Measurements from ENCODE around the gene ECM2. TPM values are rescaled to one million over a fixed set of nuclear protein-coding genes. Genes with fewer than 3 reads are reported as not detected.
A peak's percentile ranks its signal among the peaks of the same experiment; 100 is the strongest.

The ECM2 gene
- polyA plus RNA-seq, 3 donors from 2014 or later: 0.16 TPM; not detected in 2

- Mint-ChIP-seq H3K9me3 (no peaks in the 10 kb centered on the region), H3K4me1 (no peaks in the 10 kb centered on the region), H3K36me3 (peaks cover 0 to 4% (median 0%) of the 10 kb centered on the region in 3 donors), H3K4me3 (no peak overlapping the region), H3K27ac (no peak overlapping the region), H3K27me3 (ENCODE audit: low read depth in 3 of 3) (peaks cover 0 to 2% (median 1%) of the 10 kb centered on the region in 3 donors)
- DNase-seq: no peak
These were observed 15.0 kb downstream of the ECM2 start for GRCh38 chr9:92520837-92521236.

GRCh38 chr9:92518199-92518598, 17.6 kb downstream of the ECM2 start:
- no peak overlapping the region for H3K27ac Mint-ChIP-seq
- peaks cover 0 to 4% (median 0%) of the 10 kb centered on the region in 3 donors for H3K36me3 Mint-ChIP-seq
- no peak for DNase-seq
- H3K4me1 Mint-ChIP-seq: no peaks in the 10 kb centered on the region
- no peaks in the 10 kb centered on the region for H3K9me3 Mint-ChIP-seq
- H3K27me3 Mint-ChIP-seq (ENCODE audit: low read depth in 3 of 3): no peaks in the 10 kb centered on the region
- H3K4me3 Mint-ChIP-seq: no peak overlapping the region

GRCh38 chr9:92517046-92517445, 18.7 kb downstream of the ECM2 start:
- H3K9me3 Mint-ChIP-seq: no peaks in the 10 kb centered on the region
- no peaks in the 10 kb centered on the region for H3K27me3 Mint-ChIP-seq (ENCODE audit: low read depth in 3 of 3)
- no peak overlapping the region for H3K27ac Mint-ChIP-seq
- no peak overlapping the region for H3K4me3 Mint-ChIP-seq
- no peaks in the 10 kb centered on the region for H3K4me1 Mint-ChIP-seq
- DNase-seq: no peak
- H3K36me3 Mint-ChIP-seq: peaks cover 0 to 4% (median 0%) of the 10 kb centered on the region in 3 donors

GRCh38 chr9:92516521-92516920, 19.3 kb downstream of the ECM2 start:
- Mint-ChIP-seq H3K4me1 (no peaks in the 10 kb centered on the region), H3K9me3 (no peaks in the 10 kb centered on the region), H3K27me3 (ENCODE audit: low read depth in 3 of 3) (no peaks in the 10 kb centered on the region), H3K36me3 (peaks cover 0 to 4% (median 0%) of the 10 kb centered on the region in 3 donors), H3K4me3 (no peak overlapping the region), H3K27ac (no peak overlapping the region)
- DNase-seq: no peak

- Mint-ChIP-seq H3K4me1 (no peaks in the 10 kb centered on the region), H3K9me3 (no peaks in the 10 kb centered on the region), H3K36me3 (peaks cover 0 to 4% (median 0%) of the 10 kb centered on the region in 3 donors), H3K4me3 (no peak overlapping the region), H3K27me3 (ENCODE audit: low read depth in 3 of 3) (no peaks in the 10 kb centered on the region), H3K27ac (no peak overlapping the region)
- no peak for DNase-seq
These were observed 21.2 kb downstream of the ECM2 start for GRCh38 chr9:92514635-92515034.

GRCh38 chr9:92513349-92513748, 22.4 kb downstream of the ECM2 start:
- Mint-ChIP-seq H3K9me3 (no peaks in the 10 kb centered on the region), H3K27ac (peak overlapping the region in 1 of 6 donors; percentile 27), H3K36me3 (no peaks in the 10 kb centered on the region), H3K27me3 (ENCODE audit: low read depth in 3 of 3) (no peaks in the 10 kb centered on the region), H3K4me1 (no peaks in the 10 kb centered on the region), H3K4me3 (no peak overlapping the region)
- DNase-seq: no peak

- DNase-seq: no peak
- Mint-ChIP-seq H3K27ac (no peak overlapping the region), H3K4me1 (no peaks in the 10 kb centered on the region), H3K27me3 (ENCODE audit: low read depth in 3 of 3) (no peaks in the 10 kb centered on the region), H3K9me3 (no peaks in the 10 kb centered on the region), H3K4me3 (no peak overlapping the region), H3K36me3 (no peaks in the 10 kb centered on the region)
These were observed 23.2 kb downstream of the ECM2 start for GRCh38 chr9:92512622-92513021.

GRCh38 chr9:92510747-92511146, 25.0 kb downstream of the ECM2 start:
- no peak overlapping the region for H3K27ac Mint-ChIP-seq
- H3K36me3 Mint-ChIP-seq: peaks cover 0 to 3% (median 0%) of the 10 kb centered on the region in 3 donors
- no peaks in the 10 kb centered on the region for H3K4me1 Mint-ChIP-seq
- H3K9me3 Mint-ChIP-seq: no peaks in the 10 kb centered on the region
- no peak overlapping the region for H3K4me3 Mint-ChIP-seq
- no peaks in the 10 kb centered on the region for H3K27me3 Mint-ChIP-seq (ENCODE audit: low read depth in 3 of 3)
- DNase-seq: no peak

- Mint-ChIP-seq H3K4me3 (no peak overlapping the region), H3K9me3 (no peaks in the 10 kb centered on the region)
- DNase-seq: no peak
These were observed 26.7 kb downstream of the ECM2 start for GRCh38 chr9:92509050-92509449.

GRCh38 chr9:92508018-92508820, 27.6 kb downstream of the ECM2 start:
- Mint-ChIP-seq H3K27me3 (ENCODE audit: low read depth in 3 of 3) (no peaks in the 10 kb centered on the region), H3K4me3 (no peak overlapping the region), H3K4me1 (no peaks in the 10 kb centered on the region), H3K9me3 (no peaks in the 10 kb centered on the region), H3K36me3 (peaks cover 0 to 3% (median 0%) of the 10 kb centered on the region in 3 donors), H3K27ac (no peak overlapping the region)
- DNase-seq: no peak

More at GRCh38 chr9:92509050-92509449, 26.7 kb downstream of the ECM2 start:
- H3K27ac Mint-ChIP-seq: no peak overlapping the region
- no peaks in the 10 kb centered on the region for H3K4me1 Mint-ChIP-seq
- H3K27me3 Mint-ChIP-seq (ENCODE audit: low read depth in 3 of 3): no peaks in the 10 kb centered on the region
- peaks cover 0 to 3% (median 0%) of the 10 kb centered on the region in 3 donors for H3K36me3 Mint-ChIP-seq

GRCh38 chr9:92507496-92507895, 28.3 kb downstream of the ECM2 start:
- DNase-seq: no peak
- H3K4me3 Mint-ChIP-seq: no peak overlapping the region
- H3K27ac Mint-ChIP-seq: peak overlapping the region in 1 of 6 donors; percentile 7
- H3K27me3 Mint-ChIP-seq (ENCODE audit: low read depth in 3 of 3): no peaks in the 10 kb centered on the region
- H3K36me3 Mint-ChIP-seq: peaks cover 0 to 3% (median 0%) of the 10 kb centered on the region in 3 donors
- no peaks in the 10 kb centered on the region for H3K9me3 Mint-ChIP-seq
- H3K4me1 Mint-ChIP-seq: no peaks in the 10 kb centered on the region

GRCh38 chr9:92507005-92507404, 28.8 kb downstream of the ECM2 start:
- H3K27me3 Mint-ChIP-seq (ENCODE audit: low read depth in 3 of 3): no peaks in the 10 kb centered on the region
- no peak overlapping the region for H3K4me3 Mint-ChIP-seq
- H3K27ac Mint-ChIP-seq: no peak overlapping the region
- DNase-seq: no peak
- peaks cover 0 to 3% (median 0%) of the 10 kb centered on the region in 3 donors for H3K36me3 Mint-ChIP-seq
- H3K9me3 Mint-ChIP-seq: no peaks in the 10 kb centered on the region
- H3K4me1 Mint-ChIP-seq: no peaks in the 10 kb centered on the region

GRCh38 chr9:92506184-92506857, 29.5 kb downstream of the ECM2 start:
- H3K9me3 Mint-ChIP-seq: no peaks in the 10 kb centered on the region
- no peak overlapping the region for H3K27ac Mint-ChIP-seq
- H3K4me1 Mint-ChIP-seq: no peaks in the 10 kb centered on the region
- no peaks in the 10 kb centered on the region for H3K27me3 Mint-ChIP-seq (ENCODE audit: low read depth in 3 of 3)
- peaks cover 0 to 3% (median 0%) of the 10 kb centered on the region in 3 donors for H3K36me3 Mint-ChIP-seq
- no peak overlapping the region for H3K4me3 Mint-ChIP-seq
- DNase-seq: no peak

- no peak overlapping the region for H3K27ac Mint-ChIP-seq
- DNase-seq: no peak
- no peak overlapping the region for H3K4me3 Mint-ChIP-seq
- no peaks in the 10 kb centered on the region for H3K27me3 Mint-ChIP-seq (ENCODE audit: low read depth in 3 of 3)
- no peaks in the 10 kb centered on the region for H3K9me3 Mint-ChIP-seq
- H3K4me1 Mint-ChIP-seq: no peaks in the 10 kb centered on the region
- H3K36me3 Mint-ChIP-seq: peaks cover 0 to 3% (median 0%) of the 10 kb centered on the region in 3 donors
These were observed 30.9 kb downstream of the ECM2 start for GRCh38 chr9:92504881-92505280.
